GM18867 (cell line): ENCODE measurements around the gene STRN4.

Experiments used
- ATAC-seq: cut with Tn5 transposase; IDR thresholded peaks from one replicate; pipeline ENCODE4 v1.9.1; 2021; ENCODE audit warnings: mild to moderate bottlenecking, moderate library complexity; ENCODE audit not compliant: unreplicated experiment

Gene STRN4

GRCh38 chr19:46726971-46727501 lies 19.2 kb downstream of the STRN4 start:
- no peak for ATAC-seq

DNA sequence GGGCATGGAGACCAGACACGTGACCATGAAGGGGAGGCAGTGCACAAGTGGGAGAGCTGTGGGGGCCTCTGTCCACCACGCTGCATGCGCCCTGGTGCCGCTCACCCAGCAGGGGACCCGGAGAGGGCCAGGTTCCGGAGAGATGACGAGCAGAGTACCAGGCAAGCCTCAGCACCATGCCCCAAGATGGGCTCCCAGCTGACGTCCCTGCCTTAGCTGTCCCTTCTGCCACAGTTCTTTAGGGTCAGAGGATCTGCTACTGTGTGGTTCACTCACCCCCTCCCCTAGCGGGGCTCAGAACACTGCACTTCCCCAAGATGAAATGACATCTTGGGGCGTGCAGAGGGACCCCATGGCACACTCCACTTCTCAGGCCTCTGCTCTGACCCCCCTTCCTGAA lies 19.7 kb downstream of the STRN4 start:
- ATAC-seq = no peak

DNA sequence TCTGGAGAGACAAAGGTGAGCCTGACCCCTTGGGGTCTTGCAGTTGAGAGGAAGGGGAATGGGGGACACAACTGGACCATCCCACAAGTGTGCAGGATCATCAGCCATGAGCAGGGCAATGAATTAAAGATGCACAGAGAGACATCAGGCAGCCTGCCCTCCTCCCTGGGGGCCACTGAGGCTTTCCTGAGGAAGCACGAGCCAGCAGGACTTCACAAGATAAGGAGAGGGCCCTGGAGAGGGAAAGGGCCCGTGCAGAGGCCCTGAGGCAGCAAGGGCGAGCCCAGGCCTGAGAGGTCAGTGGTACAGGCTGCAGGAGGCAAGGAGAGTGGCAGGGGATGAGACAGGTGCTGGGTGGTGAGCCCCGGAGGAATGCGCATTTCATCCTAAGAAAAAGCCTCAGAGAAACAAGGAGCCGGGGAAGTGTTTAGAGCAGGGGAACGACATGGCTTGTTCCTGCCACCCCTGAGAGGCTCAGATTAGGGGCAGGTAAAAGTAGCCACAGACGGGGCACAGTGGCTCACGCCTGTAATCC lies 20.3 kb downstream of the STRN4 start:
- no peak for ATAC-seq

DNA sequence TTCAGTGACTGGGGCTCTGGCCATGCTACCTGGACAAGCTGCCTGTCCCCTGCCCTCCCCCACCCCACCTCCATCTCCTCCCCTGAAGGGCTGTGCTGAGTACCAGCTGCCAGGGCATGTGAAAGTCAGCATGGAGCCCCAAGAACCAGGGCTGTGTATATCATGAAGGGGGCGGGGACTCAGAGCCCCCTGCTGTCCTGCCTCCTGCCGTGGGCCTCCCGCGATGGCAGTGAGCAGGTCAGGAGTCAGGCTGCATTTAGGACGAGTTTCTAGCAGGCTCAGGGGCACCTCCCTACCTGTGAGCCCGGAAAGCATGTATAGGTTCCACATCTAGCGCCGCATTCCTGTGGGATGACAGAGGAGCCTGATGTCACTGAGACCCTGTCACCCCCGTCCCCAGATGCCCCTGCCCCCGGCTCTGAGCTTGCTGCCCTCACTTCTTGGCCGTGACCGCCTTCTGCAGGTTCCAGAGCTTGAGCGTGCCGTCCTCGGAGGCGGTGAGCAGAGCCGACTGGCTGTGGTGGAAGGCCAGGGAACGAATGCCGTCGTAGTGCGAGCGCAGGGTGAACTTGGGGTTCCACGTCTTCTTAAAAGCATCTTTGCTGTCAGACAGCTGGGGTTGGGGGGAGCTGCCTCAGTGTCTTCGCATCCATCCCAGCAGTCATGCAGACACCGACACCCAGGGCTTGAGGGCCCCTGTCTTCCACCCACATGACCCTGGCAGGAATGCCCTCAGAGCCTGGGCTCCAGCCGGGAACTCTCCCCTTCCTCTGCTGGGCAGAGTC lies 21.0 kb downstream of the STRN4 start:
- no peak for ATAC-seq

DNA sequence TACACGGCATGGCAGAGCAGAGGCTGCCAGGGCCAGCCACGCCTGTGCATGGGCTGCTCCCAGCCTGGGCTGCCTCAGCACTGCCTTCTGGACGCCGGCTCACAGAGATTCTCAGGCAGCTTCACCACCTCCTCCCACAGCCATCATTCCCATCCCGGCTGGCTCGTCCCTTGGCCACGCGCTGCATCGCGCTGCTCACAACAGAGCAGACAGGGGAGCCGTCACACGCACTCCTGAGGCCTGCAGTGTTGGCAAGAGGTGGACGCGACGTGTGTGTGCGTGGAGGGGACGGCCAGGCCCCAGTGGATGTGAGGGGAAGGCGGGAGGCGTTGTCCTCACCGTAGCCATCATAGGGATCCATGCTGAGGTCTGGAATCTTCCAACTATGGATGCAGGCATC lies 21.8 kb downstream of the STRN4 start:
- ATAC-seq = no peak

- ATAC-seq = no peak
Measured at GRCh38 chr19:46723471-46723870, 22.8 kb downstream of the STRN4 start.

- ATAC-seq = no peak
Measured at GRCh38 chr19:46723023-46723461, 23.2 kb downstream of the STRN4 start.

DNA sequence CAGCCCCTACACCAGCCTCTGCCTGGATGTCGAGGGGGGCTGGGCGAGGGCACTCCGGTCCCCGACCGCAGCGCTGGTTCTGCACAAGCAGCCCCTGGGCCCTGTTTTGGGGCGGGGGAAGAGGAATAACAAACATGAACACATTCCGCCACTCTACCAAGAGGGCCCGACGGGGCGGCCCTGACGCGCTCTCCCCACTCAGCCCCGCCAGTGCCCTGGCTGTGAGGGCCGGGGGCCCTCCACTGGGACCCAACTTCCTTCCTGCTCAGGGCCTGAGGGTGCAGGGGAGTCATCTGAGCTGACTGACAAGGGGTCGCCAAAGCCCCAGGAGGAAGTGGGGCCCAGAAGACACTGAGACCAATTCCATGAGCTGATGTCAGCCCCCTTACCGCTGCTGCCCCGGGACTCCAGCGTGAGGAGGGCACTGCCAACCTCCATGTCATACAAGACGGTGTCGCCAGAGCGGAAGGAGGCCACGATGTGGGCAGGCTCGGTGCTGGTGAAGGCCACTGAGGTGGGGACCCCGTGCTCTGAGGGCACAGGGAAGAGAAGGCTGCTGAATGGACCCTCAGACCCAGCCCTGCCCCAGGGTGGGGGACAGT lies 23.7 kb downstream of the STRN4 start:
- no peak for ATAC-seq

GRCh38 chr19:46722004-46722380 lies 24.3 kb downstream of the STRN4 start:
- no peak for ATAC-seq

- ATAC-seq = no peak
Measured at GRCh38 chr19:46721269-46722003, 24.8 kb downstream of the STRN4 start.

- ATAC-seq = no peak
Measured at GRCh38 chr19:46720503-46721239, 25.6 kb downstream of the STRN4 start.

DNA sequence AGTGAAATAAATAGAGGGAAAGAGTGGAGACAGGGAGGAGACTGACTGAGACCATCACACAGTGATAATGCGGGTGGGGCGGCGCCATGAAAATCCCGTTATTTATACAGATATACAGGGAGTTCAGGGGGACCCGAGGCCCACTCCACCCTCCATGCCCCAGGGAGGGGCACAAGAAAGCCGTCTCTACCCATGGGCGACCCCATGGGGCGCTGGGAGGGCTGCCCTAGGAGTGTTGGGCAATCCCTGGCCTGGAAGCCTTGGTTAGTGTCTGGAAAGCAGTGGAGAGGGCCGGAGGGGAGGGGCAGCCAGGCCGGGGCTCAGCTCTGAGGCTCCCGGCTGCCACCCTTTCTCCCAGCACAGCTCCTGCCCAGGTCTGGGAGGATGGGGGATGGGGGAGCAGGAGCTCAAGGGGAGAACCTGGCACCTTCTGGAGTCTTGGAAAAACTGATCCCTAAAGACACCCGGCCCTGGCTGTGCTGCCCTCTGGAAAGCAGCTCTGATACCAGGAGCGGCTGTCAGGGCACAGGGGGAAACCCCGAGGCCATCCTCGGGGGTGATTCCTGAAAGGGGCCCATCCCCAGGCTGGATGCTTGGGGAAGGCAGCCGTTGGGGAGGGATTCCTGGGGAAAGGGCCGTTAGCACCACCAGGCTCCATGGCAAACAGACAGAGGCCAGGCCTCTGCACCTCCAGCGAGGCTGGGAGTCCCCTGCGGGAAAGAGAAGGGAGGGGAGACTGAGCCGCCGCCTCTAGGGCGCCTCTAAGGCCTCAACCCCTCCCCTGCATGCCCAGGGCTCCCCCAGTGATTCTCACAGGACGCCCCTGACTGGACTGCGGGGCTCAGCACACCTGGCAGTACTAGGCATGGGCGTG lies 26.4 kb downstream of the STRN4 start:
- no peak for ATAC-seq

DNA sequence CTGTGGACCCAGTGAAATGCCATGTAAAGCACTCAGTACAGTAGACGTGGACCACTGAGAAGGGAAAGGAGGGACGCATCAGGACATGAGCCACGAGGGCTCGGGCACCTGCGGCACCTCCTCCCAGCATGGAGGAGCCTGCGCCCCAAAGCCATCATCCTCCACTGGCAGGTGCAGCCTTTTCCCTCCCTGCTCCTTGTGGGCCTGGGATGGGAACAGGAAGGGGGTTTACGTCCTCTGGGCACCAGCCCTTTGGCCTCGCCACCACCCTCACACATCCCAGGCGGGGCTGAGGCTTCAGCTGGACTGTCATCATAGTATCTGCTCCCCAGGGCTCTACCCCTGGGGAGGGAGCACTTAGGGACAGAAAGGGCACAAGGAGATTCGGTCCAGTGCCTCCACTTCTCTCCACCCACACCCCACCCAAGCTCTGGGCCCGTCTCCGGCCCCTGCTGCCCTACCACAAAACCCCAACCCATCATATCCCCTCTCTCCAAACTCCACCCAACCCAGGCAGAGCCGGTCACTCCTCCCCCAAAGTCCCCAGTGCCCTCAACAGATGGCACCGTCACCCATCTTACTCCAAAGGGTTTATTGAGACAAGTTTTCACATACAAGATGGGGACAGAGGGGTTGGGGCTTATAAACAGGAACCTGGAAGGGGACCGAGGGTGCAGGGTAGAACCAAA lies 27.2 kb downstream of the STRN4 start:
- no peak for ATAC-seq

DNA sequence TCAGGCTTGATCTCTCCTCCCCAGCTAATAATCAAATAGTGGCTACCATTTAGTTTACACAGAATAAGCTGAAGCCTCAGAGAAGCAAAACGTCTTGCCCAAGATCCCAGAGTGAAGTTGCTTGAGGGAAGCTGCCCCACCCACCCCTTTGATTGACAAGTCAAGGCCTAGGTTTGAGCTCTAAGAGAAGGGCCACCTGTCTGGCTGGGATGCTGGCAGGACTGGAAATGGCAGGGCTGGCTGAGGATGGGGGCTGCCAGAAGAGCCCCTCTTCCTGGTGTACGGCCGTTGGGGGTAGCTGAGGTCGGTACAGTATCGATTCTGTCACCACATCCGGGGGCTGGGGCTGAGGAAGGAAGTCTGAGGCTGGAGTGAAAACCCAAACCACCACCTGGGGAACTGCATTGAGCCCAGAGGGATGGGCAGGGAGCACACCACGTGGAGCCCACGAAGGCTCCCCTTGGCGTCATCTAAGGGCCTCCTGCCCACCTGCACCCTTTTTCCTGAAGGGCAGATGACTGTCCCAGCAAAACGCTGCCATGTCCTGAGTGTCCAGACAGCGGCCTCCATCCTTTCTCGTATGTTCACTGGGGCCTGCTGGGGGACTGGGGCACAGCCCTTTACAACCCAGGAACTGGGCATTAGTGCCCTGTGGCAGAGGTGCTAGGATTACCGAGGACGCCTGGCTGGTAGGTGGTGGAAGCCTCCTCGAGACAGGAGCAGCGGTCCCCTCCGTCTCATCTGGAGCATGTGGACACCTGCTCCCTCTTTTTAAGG lies 27.9 kb downstream of the STRN4 start:
- no peak for ATAC-seq

DNA sequence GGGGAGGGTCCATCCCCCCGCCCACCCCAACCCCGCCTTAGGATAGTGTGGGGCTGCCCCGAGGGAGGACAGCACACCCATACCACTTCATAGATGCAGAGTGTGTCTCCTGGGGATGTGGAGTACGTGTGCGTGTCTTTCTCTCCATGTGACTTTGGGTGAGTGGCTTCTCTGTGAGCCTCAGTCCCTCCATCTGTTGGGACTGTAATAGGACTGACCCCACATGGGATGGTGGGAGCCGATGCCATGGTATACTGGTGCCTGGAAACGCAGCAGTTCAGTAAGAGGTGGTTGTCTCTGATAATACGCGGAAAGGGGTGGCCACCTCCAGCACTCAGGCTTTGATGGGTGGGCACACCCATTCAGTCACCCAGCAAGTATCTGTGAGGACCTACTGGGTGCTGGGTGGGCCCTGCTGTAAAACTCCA lies 28.5 kb downstream of the STRN4 start:
- no peak for ATAC-seq

- ATAC-seq = peak; percentile 43
Measured at GRCh38 chr19:46717034-46717715, 29.1 kb downstream of the STRN4 start, which contains the start of gene PRKD2. TSS of gene PRKD2 (minus strand) at chr19:46717114. CDS start at chr19:46716370, 744 bp downstream.

GRCh38 chr19:46716672-46717033 lies 29.6 kb downstream of the STRN4 start:
- ATAC-seq = no peak
